ENCODE results near the gene SYDE2. TPM values are rescaled to one million over a fixed set of nuclear protein-coding genes. Genes with fewer than 3 reads are reported as not detected.

SYDE2 gene
- total RNA-seq, 1 donor from 2014 or later, result 41.7 TPM

- peak overlapping the region; percentile 95 for H3K27ac Mint-ChIP-seq
- H3K4me1 Mint-ChIP-seq, result peaks cover 45% of the 10 kb centered on the region
- H3K36me3 Mint-ChIP-seq, result peaks cover 5% of the 10 kb centered on the region
- peaks cover 4% of the 10 kb centered on the region for H3K9me3 Mint-ChIP-seq
- no peak overlapping the region for H3K4me3 Mint-ChIP-seq
- H3K27me3 Mint-ChIP-seq (ENCODE audit: low read depth), result no peaks in the 10 kb centered on the region
- TF ChIP-seq CTCF (IDR thresholded peaks at IDR 0.05; ENCODE audit: unreplicated experiment), result no peak
- DNase-seq (ENCODE audit: low spot score in 2 of 2, unreplicated experiment in 2 of 2), result no peak
Measured at GRCh38 chr1:85243372-85243771, 42.6 kb upstream of the SYDE2 start.

GRCh38 chr1:85240643-85241042 is 39.8 kb upstream of the SYDE2 start:
- Mint-ChIP-seq H3K4me1 (peaks cover 41% of the 10 kb centered on the region), H3K36me3 (no peaks in the 10 kb centered on the region), H3K9me3 (no peaks in the 10 kb centered on the region), H3K4me3 (no peak overlapping the region), H3K27me3 (ENCODE audit: low read depth) (no peaks in the 10 kb centered on the region), H3K27ac (peak overlapping the region; percentile 92)
- no peak for TF ChIP-seq CTCF (IDR thresholded peaks at IDR 0.05; ENCODE audit: unreplicated experiment)
- no peak for DNase-seq (ENCODE audit: low spot score in 2 of 2, unreplicated experiment in 2 of 2)

- TF ChIP-seq CTCF (IDR thresholded peaks at IDR 0.05; ENCODE audit: unreplicated experiment), result no peak
- H3K27ac Mint-ChIP-seq, result peak overlapping the region; percentile 92
- DNase-seq (ENCODE audit: low spot score in 2 of 2, unreplicated experiment in 2 of 2), result no peak
Measured at GRCh38 chr1:85240174-85240601, 39.4 kb upstream of the SYDE2 start.

GRCh38 chr1:85237613-85238012 is 36.8 kb upstream of the SYDE2 start:
- DNase-seq (ENCODE audit: low spot score in 2 of 2, unreplicated experiment in 2 of 2), result no peak
- H3K4me1 Mint-ChIP-seq, result peaks cover 20% of the 10 kb centered on the region
- no peak for TF ChIP-seq CTCF (IDR thresholded peaks at IDR 0.05; ENCODE audit: unreplicated experiment)
- H3K9me3 Mint-ChIP-seq, result no peaks in the 10 kb centered on the region
- no peak overlapping the region for H3K4me3 Mint-ChIP-seq
- no peaks in the 10 kb centered on the region for H3K27me3 Mint-ChIP-seq (ENCODE audit: low read depth)
- H3K27ac Mint-ChIP-seq, result no peak overlapping the region
- H3K36me3 Mint-ChIP-seq, result no peaks in the 10 kb centered on the region

More at GRCh38 chr1:85240174-85240601, 39.4 kb upstream of the SYDE2 start:
- no peaks in the 10 kb centered on the region for H3K27me3 Mint-ChIP-seq (ENCODE audit: low read depth)
- H3K4me3 Mint-ChIP-seq, result no peak overlapping the region
- peaks cover 36% of the 10 kb centered on the region for H3K4me1 Mint-ChIP-seq
- H3K36me3 Mint-ChIP-seq, result no peaks in the 10 kb centered on the region
- H3K9me3 Mint-ChIP-seq, result no peaks in the 10 kb centered on the region

- Mint-ChIP-seq H3K4me1 (peaks cover 28% of the 10 kb centered on the region), H3K36me3 (no peaks in the 10 kb centered on the region), H3K9me3 (no peaks in the 10 kb centered on the region), H3K27me3 (ENCODE audit: low read depth) (no peaks in the 10 kb centered on the region), H3K27ac (no peak overlapping the region), H3K4me3 (no peak overlapping the region)
- no peak for TF ChIP-seq CTCF (IDR thresholded peaks at IDR 0.05; ENCODE audit: unreplicated experiment)
- no peak for DNase-seq (ENCODE audit: low spot score in 2 of 2, unreplicated experiment in 2 of 2)
Measured at GRCh38 chr1:85230305-85230977, 29.6 kb upstream of the SYDE2 start.

All from mesothelial cell of epicardium (in vitro differentiated cells).